ENCODE results near the gene PAK2.
"Not testable (repeated sequence)": the region's sequence is repeated elsewhere in the genome, so short reads cannot be mapped to it uniquely, and the experiment has no call there.

Gene PAK2

GRCh38 chr3:196736670-196737374 is 2.8 kb upstream of the PAK2 start:
- DNase-seq (ENCODE audit: low read depth), result no peak

GRCh38 chr3:196737655-196738054 is 2.0 kb upstream of the PAK2 start:
- DNase-seq (ENCODE audit: low read depth), result no peak

- peak; percentile 45 for DNase-seq (ENCODE audit: low read depth)
Observed at GRCh38 chr3:196740481-196741248, 1.0 kb downstream of the PAK2 start.

GRCh38 chr3:196741249-196741889 is 1.7 kb downstream of the PAK2 start:
- no peak for DNase-seq (ENCODE audit: low read depth)

GRCh38 chr3:196743569-196743968 is 3.9 kb downstream of the PAK2 start:
- DNase-seq (ENCODE audit: low read depth), result not testable (repeated sequence)

GRCh38 chr3:196749125-196749524 is 9.5 kb downstream of the PAK2 start:
- no peak for DNase-seq (ENCODE audit: low read depth)

- DNase-seq (ENCODE audit: low read depth), result no peak
Observed at GRCh38 chr3:196753201-196753600, 13.5 kb downstream of the PAK2 start.

GRCh38 chr3:196754091-196754981 is 14.7 kb downstream of the PAK2 start:
- DNase-seq (ENCODE audit: low read depth), result no peak

GRCh38 chr3:196756732-196757131 is 17.1 kb downstream of the PAK2 start:
- DNase-seq (ENCODE audit: low read depth), result no peak

- no peak for DNase-seq (ENCODE audit: low read depth)
Observed at GRCh38 chr3:196757876-196758739, 18.5 kb downstream of the PAK2 start.

GRCh38 chr3:196763179-196763578 is 23.5 kb downstream of the PAK2 start:
- no peak for DNase-seq (ENCODE audit: low read depth)

- no peak for DNase-seq (ENCODE audit: low read depth)
Observed at GRCh38 chr3:196765454-196765853, 25.8 kb downstream of the PAK2 start.

- DNase-seq (ENCODE audit: low read depth), result no peak
Observed at GRCh38 chr3:196771067-196771466, 31.4 kb downstream of the PAK2 start.

- no peak for DNase-seq (ENCODE audit: low read depth)
Observed at GRCh38 chr3:196772102-196772501, 32.4 kb downstream of the PAK2 start.

GRCh38 chr3:196772897-196773296 is 33.2 kb downstream of the PAK2 start:
- no peak for DNase-seq (ENCODE audit: low read depth)

GRCh38 chr3:196774191-196774820 is 34.6 kb downstream of the PAK2 start:
- DNase-seq (ENCODE audit: low read depth), result no peak

GRCh38 chr3:196774848-196775422 is 35.3 kb downstream of the PAK2 start:
- no peak for DNase-seq (ENCODE audit: low read depth)

GRCh38 chr3:196775938-196776337 is 36.3 kb downstream of the PAK2 start:
- DNase-seq (ENCODE audit: low read depth), result no peak

- no peak for DNase-seq (ENCODE audit: low read depth)
Observed at GRCh38 chr3:196777836-196778235, 38.2 kb downstream of the PAK2 start.

GRCh38 chr3:196778755-196779154 is 39.1 kb downstream of the PAK2 start:
- no peak for DNase-seq (ENCODE audit: low read depth)

Data from stimulated activated CD4-positive, alpha-beta T cell treated with anti-CD3 and anti-CD28 coated beads, Interleukin-2, amount 100 ng/mL, for 4 hours (primary cell).